ENCODE measurements around the gene LAMB4.

Gene LAMB4

GRCh38 chr7:108103558-108104298 lies 26.4 kb downstream of the LAMB4 start:
- no peak for DNase-seq

- DNase-seq: no peak
Observed at GRCh38 chr7:108102671-108103312, 27.4 kb downstream of the LAMB4 start.

- DNase-seq: no peak
Observed at GRCh38 chr7:108101759-108102158, 28.4 kb downstream of the LAMB4 start.

- DNase-seq: no peak
Observed at GRCh38 chr7:108099713-108100112, 30.4 kb downstream of the LAMB4 start.

- DNase-seq: no peak
Observed at GRCh38 chr7:108097703-108098102, 32.5 kb downstream of the LAMB4 start.

- DNase-seq: no peak
Observed at GRCh38 chr7:108096996-108097395, 33.2 kb downstream of the LAMB4 start.

- peak; percentile 14 to 59 (median 47) for DNase-seq
Observed at GRCh38 chr7:108094933-108095710, 35.0 kb downstream of the LAMB4 start.

GRCh38 chr7:108094346-108094745 lies 35.8 kb downstream of the LAMB4 start:
- no peak for DNase-seq

- DNase-seq: no peak
Observed at GRCh38 chr7:108093851-108094331, 36.3 kb downstream of the LAMB4 start.

GRCh38 chr7:108093341-108093740 lies 36.8 kb downstream of the LAMB4 start:
- DNase-seq: no peak

- DNase-seq: peak in 1 of 3 experiments; percentile 40
Observed at GRCh38 chr7:108091461-108091831, 38.7 kb downstream of the LAMB4 start.

GRCh38 chr7:108090791-108091460 lies 39.2 kb downstream of the LAMB4 start:
- no peak for DNase-seq

- no peak for DNase-seq
Observed at GRCh38 chr7:108089381-108089780, 40.8 kb downstream of the LAMB4 start.

GRCh38 chr7:108088729-108089128 lies 41.4 kb downstream of the LAMB4 start:
- no peak for DNase-seq

- no peak for DNase-seq
Observed at GRCh38 chr7:108087778-108088177, 42.4 kb downstream of the LAMB4 start.

GRCh38 chr7:108086962-108087361 lies 43.2 kb downstream of the LAMB4 start:
- DNase-seq: no peak

- DNase-seq: no peak
Observed at GRCh38 chr7:108086546-108086945, 43.6 kb downstream of the LAMB4 start.

- no peak for DNase-seq
Observed at GRCh38 chr7:108083980-108084379, 46.2 kb downstream of the LAMB4 start.

- DNase-seq: no peak
Observed at GRCh38 chr7:108079648-108080591, 50.2 kb downstream of the LAMB4 start.

- no peak for DNase-seq
Observed at GRCh38 chr7:108079276-108079647, 50.9 kb downstream of the LAMB4 start.

GRCh38 chr7:108078691-108079090 lies 51.5 kb downstream of the LAMB4 start:
- DNase-seq: no peak

- no peak for DNase-seq
Observed at GRCh38 chr7:108078211-108078673, 51.9 kb downstream of the LAMB4 start.

Data from NCI-H1417 (cell line).